Parathyroid adenoma (tissue), 2 donors: ENCODE data around the gene EME1.

Experiments
- H2AFZ ChIP-seq: fragments of 300-600 bp; sonication (generic); one replicate; pipeline ENCODE4 v1.7.0; 2017; ENCODE audit warnings: antibody characterized with exemption, mild to moderate bottlenecking
- H3K27ac ChIP-seq: fragments of 300-600 bp; sonication (generic); one replicate; pipeline ENCODE4 v1.7.0; 2017
- H3K27me3 ChIP-seq: fragments of 300-600 bp; sonication (generic); one replicate; pipeline ENCODE4 v1.7.0; 2017; ENCODE audit warnings: low read length; ENCODE audit not compliant: control insufficient read depth, insufficient read depth
- H3K36me3 ChIP-seq: fragments of 300-600 bp; sonication (generic); one replicate; pipeline ENCODE4 v1.7.0; 2017; ENCODE audit warnings: low read length; ENCODE audit not compliant: control insufficient read depth, insufficient read depth
- H3K4me1 ChIP-seq: fragments of 300-600 bp; sonication (generic); one replicate; pipeline ENCODE4 v1.7.0; 2017; ENCODE audit warnings: control low read depth
- H3K4me2 ChIP-seq: fragments of 300-600 bp; sonication (generic); one replicate; pipeline ENCODE4 v1.7.0; 2017; ENCODE audit warnings: low read length
- H3K4me3 ChIP-seq: fragments of 300-600 bp; sonication (generic); one replicate; pipeline ENCODE4 v1.7.0; 2017; ENCODE audit warnings: low read depth, low read length
- H3K79me2 ChIP-seq: fragments of 300-600 bp; sonication (generic); one replicate; pipeline ENCODE4 v1.7.0; 2017; ENCODE audit warnings: control low read depth
- H3K9ac ChIP-seq: fragments of 300-600 bp; sonication (generic); one replicate; pipeline ENCODE4 v1.7.0; 2017; ENCODE audit warnings: mild to moderate bottlenecking
- H3K9me3 ChIP-seq: fragments of 300-600 bp; sonication (generic); one replicate; pipeline ENCODE4 v1.7.0; 2017; ENCODE audit warnings: low read length; ENCODE audit not compliant: control insufficient read depth
- TF ChIP-seq, protein P1 (sequence below): fragments of 300-600 bp; sonication (generic); IDR thresholded peaks from one replicate; pipeline ENCODE4 v1.7.0; 2017; ENCODE audit warnings: antibody characterized with exemption, mild to moderate bottlenecking
- donor health status: primary hyperparathyroidism.

The EME1 gene

GRCh38 chr17:50352693-50353599, 20.1 kb upstream of the EME1 start:
- no peaks in the 10 kb centered on the region for H3K4me1 ChIP-seq
- H3K27me3 ChIP-seq: no peaks in the 10 kb centered on the region
- H2AFZ ChIP-seq: no peak overlapping the region
- peaks cover 5% of the 10 kb centered on the region for H3K79me2 ChIP-seq
- no peak overlapping the region for H3K9ac ChIP-seq
- H3K9me3 ChIP-seq: no peaks in the 10 kb centered on the region
- TF ChIP-seq, protein P1, sequence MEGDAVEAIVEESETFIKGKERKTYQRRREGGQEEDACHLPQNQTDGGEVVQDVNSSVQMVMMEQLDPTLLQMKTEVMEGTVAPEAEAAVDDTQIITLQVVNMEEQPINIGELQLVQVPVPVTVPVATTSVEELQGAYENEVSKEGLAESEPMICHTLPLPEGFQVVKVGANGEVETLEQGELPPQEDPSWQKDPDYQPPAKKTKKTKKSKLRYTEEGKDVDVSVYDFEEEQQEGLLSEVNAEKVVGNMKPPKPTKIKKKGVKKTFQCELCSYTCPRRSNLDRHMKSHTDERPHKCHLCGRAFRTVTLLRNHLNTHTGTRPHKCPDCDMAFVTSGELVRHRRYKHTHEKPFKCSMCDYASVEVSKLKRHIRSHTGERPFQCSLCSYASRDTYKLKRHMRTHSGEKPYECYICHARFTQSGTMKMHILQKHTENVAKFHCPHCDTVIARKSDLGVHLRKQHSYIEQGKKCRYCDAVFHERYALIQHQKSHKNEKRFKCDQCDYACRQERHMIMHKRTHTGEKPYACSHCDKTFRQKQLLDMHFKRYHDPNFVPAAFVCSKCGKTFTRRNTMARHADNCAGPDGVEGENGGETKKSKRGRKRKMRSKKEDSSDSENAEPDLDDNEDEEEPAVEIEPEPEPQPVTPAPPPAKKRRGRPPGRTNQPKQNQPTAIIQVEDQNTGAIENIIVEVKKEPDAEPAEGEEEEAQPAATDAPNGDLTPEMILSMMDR: no peak
- H3K4me2 ChIP-seq: no peak overlapping the region
- H3K27ac ChIP-seq: no peak overlapping the region
- H3K4me3 ChIP-seq: no peak overlapping the region
- H3K36me3 ChIP-seq: no peaks in the 10 kb centered on the region

- no peaks in the 10 kb centered on the region for H3K27me3 ChIP-seq
- H3K9ac ChIP-seq: no peak overlapping the region
- no peak overlapping the region for H2AFZ ChIP-seq
- H3K79me2 ChIP-seq: peaks cover 3% of the 10 kb centered on the region
- H3K36me3 ChIP-seq: no peaks in the 10 kb centered on the region
- TF ChIP-seq, protein P1: no peak
- H3K9me3 ChIP-seq: no peaks in the 10 kb centered on the region
- no peaks in the 10 kb centered on the region for H3K4me1 ChIP-seq
- no peak overlapping the region for H3K4me2 ChIP-seq
- H3K4me3 ChIP-seq: no peak overlapping the region
- H3K27ac ChIP-seq: no peak overlapping the region
Observed at GRCh38 chr17:50353600-50354195, 19.3 kb upstream of the EME1 start.

DNA sequence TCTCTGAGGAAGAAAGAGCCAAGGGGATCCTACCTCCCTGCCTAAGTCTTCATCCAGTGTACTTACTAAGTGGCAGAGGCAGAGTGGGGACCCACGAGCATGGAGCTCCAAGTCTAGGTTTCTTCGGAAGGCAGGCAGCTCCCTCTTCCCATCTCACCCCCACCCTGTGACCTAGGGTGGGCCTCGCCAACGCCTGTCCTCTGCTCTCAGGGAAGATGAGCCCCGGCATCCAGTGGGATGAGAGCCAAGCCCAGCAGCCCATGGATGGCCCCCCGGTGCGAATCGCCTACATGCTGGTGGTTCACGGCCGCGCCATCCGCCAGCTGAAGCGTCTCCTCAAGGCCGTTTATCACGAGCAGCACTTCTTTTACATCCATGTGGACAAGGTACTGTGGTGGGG, 18.8 kb upstream of the EME1 start:
- no peak overlapping the region for H3K9ac ChIP-seq
- no peaks in the 10 kb centered on the region for H3K9me3 ChIP-seq
- no peaks in the 10 kb centered on the region for H3K4me1 ChIP-seq
- H3K27me3 ChIP-seq: no peaks in the 10 kb centered on the region
- TF ChIP-seq, protein P1: no peak
- peaks cover 3% of the 10 kb centered on the region for H3K79me2 ChIP-seq
- no peaks in the 10 kb centered on the region for H3K36me3 ChIP-seq
- H2AFZ ChIP-seq: no peak overlapping the region
- no peak overlapping the region for H3K4me3 ChIP-seq
- no peak overlapping the region for H3K27ac ChIP-seq
- no peak overlapping the region for H3K4me2 ChIP-seq

DNA sequence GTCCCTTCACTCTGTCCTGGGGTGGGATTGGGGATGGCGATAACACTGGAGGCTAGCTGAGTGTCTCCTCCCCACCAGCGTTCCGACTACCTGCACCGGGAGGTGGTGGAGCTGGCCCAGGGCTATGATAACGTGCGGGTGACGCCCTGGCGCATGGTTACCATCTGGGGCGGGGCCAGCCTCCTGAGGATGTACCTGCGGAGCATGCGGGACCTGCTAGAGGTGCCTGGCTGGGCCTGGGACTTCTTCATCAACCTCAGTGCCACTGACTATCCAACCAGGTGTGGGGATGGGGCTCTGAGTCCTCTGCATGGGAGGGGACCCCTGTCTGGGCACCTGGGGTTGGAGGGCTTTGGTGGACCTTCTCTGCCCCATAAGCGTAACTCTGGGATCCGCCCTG, 18.3 kb upstream of the EME1 start:
- peaks cover 3% of the 10 kb centered on the region for H3K79me2 ChIP-seq
- no peaks in the 10 kb centered on the region for H3K9me3 ChIP-seq
- H3K27ac ChIP-seq: no peak overlapping the region
- no peak overlapping the region for H2AFZ ChIP-seq
- no peak overlapping the region for H3K9ac ChIP-seq
- H3K4me2 ChIP-seq: no peak overlapping the region
- H3K27me3 ChIP-seq: no peaks in the 10 kb centered on the region
- no peaks in the 10 kb centered on the region for H3K4me1 ChIP-seq
- no peak overlapping the region for H3K4me3 ChIP-seq
- TF ChIP-seq, protein P1: no peak
- H3K36me3 ChIP-seq: no peaks in the 10 kb centered on the region
